ENCODE data around the gene TENM4.

DNA sequence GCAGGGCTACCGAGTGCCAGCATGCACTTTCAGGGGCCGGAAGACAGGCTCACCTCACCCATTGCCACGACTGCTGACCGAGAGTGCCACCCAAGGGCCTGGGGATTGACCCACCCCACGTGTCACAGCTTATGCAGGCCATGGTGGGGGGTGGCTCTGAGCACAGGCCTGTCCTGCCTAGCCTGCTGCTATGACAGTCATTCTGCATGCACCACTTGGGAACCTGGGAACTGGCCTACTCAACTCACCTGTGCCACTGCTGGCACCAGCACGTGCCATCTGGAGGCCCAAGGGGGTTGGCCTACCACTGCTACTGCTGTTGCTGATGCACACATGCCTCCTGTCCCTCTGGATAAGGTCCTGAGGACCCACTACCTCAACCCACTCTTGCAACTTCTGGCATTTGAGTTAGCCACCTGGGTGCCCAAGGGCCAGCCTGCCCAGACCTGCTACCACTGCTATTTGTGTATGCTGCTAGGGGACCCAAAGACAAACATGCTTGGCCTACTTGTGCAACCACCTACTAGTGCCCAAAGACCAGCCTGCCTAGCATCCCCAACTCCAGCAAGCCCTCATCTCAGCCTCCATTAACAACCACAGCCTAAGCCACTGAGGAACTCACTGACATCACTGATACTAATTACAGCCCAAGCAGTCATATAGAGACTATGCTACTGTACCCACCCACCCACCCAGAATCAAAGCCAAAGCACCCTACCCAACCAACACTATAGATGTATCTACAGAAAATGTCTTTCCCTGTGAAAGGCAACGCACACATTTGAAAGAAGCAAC is 807.1 kb downstream of the TENM4 start:
- no peak for TF ChIP-seq ZNF518A (tag by site-specific recombination; conservative IDR thresholded peaks at IDR 0.05; ENCODE audit: low read depth)
- no peak for TF ChIP-seq ZNF558 (tag by site-specific recombination; IDR thresholded peaks at IDR 0.05)
- no peak for TF ChIP-seq CTCF (tag by site-specific recombination; IDR thresholded peaks at IDR 0.05)
- no peak for TF ChIP-seq ZNF37A (tag by site-specific recombination; IDR thresholded peaks at IDR 0.05)
- no peak for TF ChIP-seq FEZF1 (tag by site-specific recombination; IDR thresholded peaks at IDR 0.05)
- TF ChIP-seq YY1 (tag by site-specific recombination; IDR thresholded peaks at IDR 0.05), result no peak
- no peak for TF ChIP-seq ELK4 (IDR thresholded peaks at IDR 0.05; ENCODE audit: borderline replicate concordance, low read depth, low read length)
- TF ChIP-seq ZBTB11 (tag by site-specific recombination; conservative IDR thresholded peaks at IDR 0.05; ENCODE audit: low read depth), result no peak
- no peak for TF ChIP-seq ZNF747 (tag by site-specific recombination; IDR thresholded peaks at IDR 0.05)
- TF ChIP-seq ZNF510 (tag by site-specific recombination; IDR thresholded peaks at IDR 0.05; ENCODE audit: insufficient replicate concordance), result no peak
- TF ChIP-seq ZBTB10 (tag by site-specific recombination; IDR thresholded peaks at IDR 0.05), result no peak
- no peak for TF ChIP-seq ZNF223 (tag by site-specific recombination; IDR thresholded peaks at IDR 0.05)
